NB4 (cell line): ENCODE measurements around the gene CAP1.

Experiments used
- CTCF ChIP-seq: IDR thresholded peaks from one replicate; pipeline ENCODE4 v1.5.1; 2012; ENCODE audit warnings: low read depth, low read length
- MYC ChIP-seq: IDR thresholded peaks from 2 replicates; pipeline ENCODE4 v1.6.1; 2011; ENCODE audit warnings: low read depth, low read length
- POLR2A ChIP-seq: IDR thresholded peaks from 2 replicates; pipeline ENCODE4 v1.6.1; 2011; ENCODE audit warnings: mild to moderate bottlenecking; ENCODE audit not compliant: insufficient read length; ENCODE audit errors: extremely low read depth

- no peak for TF ChIP-seq CTCF
- TF ChIP-seq MYC, result no peak
- no peak for TF ChIP-seq POLR2A
Measured at GRCh38 chr1:40045766-40046165, 5.2 kb downstream of the CAP1 start.
